Kidney epithelial cell (primary cell): ENCODE measurements around the gene SMC2. TPM values are rescaled to one million over a fixed set of nuclear protein-coding genes. Genes with fewer than 3 reads are reported as not detected.

Source experiments
- DNase-seq: peaks from one replicate; pipeline ENCODE4 v3.0.0-alpha.2; 2010; ENCODE audit warnings: low read depth
- H3K27me3 ChIP-seq: 2 replicates; pipeline ENCODE4 v1.6.0; 2011; ENCODE audit warnings: low read length; ENCODE audit not compliant: control insufficient read depth, insufficient read depth
- H3K36me3 ChIP-seq: 2 replicates; pipeline ENCODE4 v1.5.1; 2011; ENCODE audit warnings: low read length; ENCODE audit not compliant: control insufficient read depth, insufficient read depth
- H3K4me3 ChIP-seq: 2 replicates; pipeline ENCODE4 v1.5.1; 2011; ENCODE audit warnings: low read depth, mild to moderate bottlenecking, control low read depth, low read length
- total RNA-seq: library from RNA; depleted of rRNA; stranded (reverse); fragments of >200 nt; gene quantifications from 2 replicates; pipeline ENCODE4 v1.2.3, GENCODE V29; 2015
- TF ChIP-seq, protein P1 (sequence below): IDR thresholded peaks from 2 replicates; pipeline ENCODE4 v1.5.1; 2011; ENCODE audit warnings: mild to moderate bottlenecking, moderate library complexity, low read length, control low read depth, inconsistent platforms; ENCODE audit not compliant: insufficient read depth, poor library complexity, severe bottlenecking

SMC2 gene
- total RNA-seq, 1 donor from 2014 or later = 12.2 TPM

GRCh38 chr9:104092192-104092591 is 1.9 kb upstream of the SMC2 start:
- Histone ChIP-seq H3K27me3 (no peaks in the 10 kb centered on the region), H3K36me3 (no peaks in the 10 kb centered on the region), H3K4me3 (no peak overlapping the region)
- no peak for DNase-seq
- TF ChIP-seq, protein P1, sequence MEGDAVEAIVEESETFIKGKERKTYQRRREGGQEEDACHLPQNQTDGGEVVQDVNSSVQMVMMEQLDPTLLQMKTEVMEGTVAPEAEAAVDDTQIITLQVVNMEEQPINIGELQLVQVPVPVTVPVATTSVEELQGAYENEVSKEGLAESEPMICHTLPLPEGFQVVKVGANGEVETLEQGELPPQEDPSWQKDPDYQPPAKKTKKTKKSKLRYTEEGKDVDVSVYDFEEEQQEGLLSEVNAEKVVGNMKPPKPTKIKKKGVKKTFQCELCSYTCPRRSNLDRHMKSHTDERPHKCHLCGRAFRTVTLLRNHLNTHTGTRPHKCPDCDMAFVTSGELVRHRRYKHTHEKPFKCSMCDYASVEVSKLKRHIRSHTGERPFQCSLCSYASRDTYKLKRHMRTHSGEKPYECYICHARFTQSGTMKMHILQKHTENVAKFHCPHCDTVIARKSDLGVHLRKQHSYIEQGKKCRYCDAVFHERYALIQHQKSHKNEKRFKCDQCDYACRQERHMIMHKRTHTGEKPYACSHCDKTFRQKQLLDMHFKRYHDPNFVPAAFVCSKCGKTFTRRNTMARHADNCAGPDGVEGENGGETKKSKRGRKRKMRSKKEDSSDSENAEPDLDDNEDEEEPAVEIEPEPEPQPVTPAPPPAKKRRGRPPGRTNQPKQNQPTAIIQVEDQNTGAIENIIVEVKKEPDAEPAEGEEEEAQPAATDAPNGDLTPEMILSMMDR = no peak

DNA sequence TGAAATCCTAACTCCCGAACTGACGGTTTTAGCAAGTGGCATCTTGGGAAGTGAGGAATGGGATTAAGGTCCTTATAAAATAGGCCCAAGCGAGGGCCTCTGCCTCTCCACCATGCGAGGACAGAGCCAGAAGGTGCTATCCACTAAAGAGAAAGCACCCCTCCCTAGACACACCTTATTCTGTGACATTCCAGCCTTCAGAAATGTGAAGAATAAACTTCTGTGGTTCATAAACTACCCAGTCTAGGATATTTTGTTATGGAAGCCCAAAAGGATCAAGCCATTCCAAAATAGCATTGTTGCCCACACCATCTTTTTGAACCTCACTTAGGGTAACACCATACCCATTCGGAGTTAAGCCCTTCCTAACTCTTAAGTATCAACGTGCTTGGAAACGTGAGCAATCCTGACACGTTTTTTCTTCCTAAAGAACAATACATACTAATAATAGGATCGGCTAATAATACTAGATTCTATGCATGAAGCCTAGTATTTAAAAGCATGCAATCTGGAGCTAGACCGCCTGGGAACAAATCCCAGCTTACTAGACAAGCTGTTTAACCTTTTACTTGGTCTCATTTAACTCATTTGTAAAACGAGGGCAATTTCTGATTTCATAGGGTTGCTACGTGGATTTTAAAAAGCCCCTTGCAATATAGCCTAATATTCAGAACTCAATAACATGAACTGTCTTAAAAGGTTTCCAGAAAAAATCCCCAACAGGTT is 1.1 kb upstream of the SMC2 start:
- no peaks in the 10 kb centered on the region for H3K36me3 ChIP-seq
- H3K4me3 ChIP-seq = peak overlapping the region; percentile 87
- TF ChIP-seq, protein P1 = no peak
- no peak for DNase-seq
- no peaks in the 10 kb centered on the region for H3K27me3 ChIP-seq

DNA sequence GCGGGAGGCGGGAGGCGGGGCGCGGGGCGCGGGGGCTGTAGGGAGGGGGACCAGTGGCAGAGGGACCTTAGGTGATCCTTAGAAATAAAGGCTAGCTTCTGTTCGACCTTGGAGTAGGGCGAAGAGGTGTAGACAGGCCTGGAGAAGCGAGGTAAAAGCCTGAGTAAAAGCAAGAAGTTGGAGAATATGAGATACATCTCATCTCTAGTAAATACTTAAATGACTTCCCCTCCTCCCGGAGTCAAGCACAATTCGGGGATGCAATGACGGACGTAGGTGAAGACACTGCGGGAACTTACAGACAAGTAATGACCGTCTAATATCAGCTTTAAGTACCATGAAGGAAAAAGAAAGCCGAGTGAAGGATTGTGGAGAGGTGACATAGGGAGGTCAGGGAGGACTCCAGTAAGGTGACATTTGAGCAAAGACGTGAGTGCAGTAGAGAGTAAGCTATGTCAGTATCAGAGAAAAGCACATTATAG is 466 bp downstream of the SMC2 start:
- DNase-seq = no peak

GRCh38 chr9:104099630-104100029 is 5.5 kb downstream of the SMC2 start:
- H3K36me3 ChIP-seq = no peaks in the 10 kb centered on the region
- H3K27me3 ChIP-seq = no peaks in the 10 kb centered on the region
- TF ChIP-seq, protein P1 = no peak
- DNase-seq = no peak
- H3K4me3 ChIP-seq = no peak overlapping the region

More for the DNA sequence above, 466 bp downstream of the SMC2 start:
- Histone ChIP-seq H3K4me3 (peak overlapping the region; percentile 87), H3K27me3 (no peaks in the 10 kb centered on the region), H3K36me3 (no peaks in the 10 kb centered on the region)
- TF ChIP-seq, protein P1 = no peak

- H3K4me3 ChIP-seq = no peak overlapping the region
- no peaks in the 10 kb centered on the region for H3K36me3 ChIP-seq
- no peak for DNase-seq
- TF ChIP-seq, protein P1 = no peak
- H3K27me3 ChIP-seq = no peaks in the 10 kb centered on the region
Measured at GRCh38 chr9:104104360-104104759, 10.3 kb downstream of the SMC2 start.

- DNase-seq = no peak
- no peak overlapping the region for H3K4me3 ChIP-seq
- TF ChIP-seq, protein P1 = no peak
- H3K36me3 ChIP-seq = no peaks in the 10 kb centered on the region
- no peaks in the 10 kb centered on the region for H3K27me3 ChIP-seq
Measured at GRCh38 chr9:104107799-104108198, 13.7 kb downstream of the SMC2 start.
